HEK293 (cell line): ENCODE results near the gene ANAPC16.

Experiments used
- CTCF ChIP-seq: fragments of 450-650 bp; formaldehyde crosslinking; IDR thresholded peaks from 2 replicates; pipeline ENCODE4 v1.5.1; 2016; ENCODE audit warnings: missing biosample characterization, missing genetic modification characterization
- GLI4 ChIP-seq: fragments of 450-650 bp; formaldehyde crosslinking; IDR thresholded peaks from 2 replicates; pipeline ENCODE4 v1.5.1; 2016; ENCODE audit warnings: missing biosample characterization, missing genetic modification characterization
- KLF10 ChIP-seq: fragments of 450-650 bp; IDR thresholded peaks from 2 replicates; pipeline ENCODE4 v1.5.1; 2018; ENCODE audit warnings: missing biosample characterization, mild to moderate bottlenecking, missing genetic modification characterization
- SCRT2 ChIP-seq: fragments of 450-650 bp; formaldehyde crosslinking; IDR thresholded peaks from 2 replicates; pipeline ENCODE4 v1.5.1; 2016; ENCODE audit warnings: missing biosample characterization, missing genetic modification characterization
- YY1 ChIP-seq: fragments of 450-650 bp; formaldehyde crosslinking; IDR thresholded peaks from 2 replicates; pipeline ENCODE4 v1.5.1; 2018; ENCODE audit warnings: missing biosample characterization, missing genetic modification characterization
- YY2 ChIP-seq: fragments of 450-650 bp; formaldehyde crosslinking; IDR thresholded peaks from 2 replicates; pipeline ENCODE4 v1.5.1; 2016; ENCODE audit warnings: missing biosample characterization, missing genetic modification characterization
- ZBTB1 ChIP-seq: fragments of 450-650 bp; formaldehyde crosslinking; IDR thresholded peaks from 2 replicates; pipeline ENCODE4 v1.5.1; 2016; ENCODE audit warnings: missing biosample characterization, missing genetic modification characterization
- ZNF274 ChIP-seq, 2 experiments: fragments of 200-500 bp in 1 of 2; fragments of 450-650 bp in 1 of 2; sonication (Bioruptor generic) in 1 of 2; formaldehyde crosslinking in 1 of 2; IDR thresholded peaks; 2 replicates each; pipeline versions ENCODE4 v1.5.1 to v1.6.1; 2014 to 2016; ENCODE audit warnings: borderline replicate concordance in 1 of 2, inconsistent platforms in 1 of 2, low read length in 1 of 2, missing biosample characterization in 1 of 2, missing genetic modification characterization in 1 of 2
- ZNF544 ChIP-seq: fragments of 450-650 bp; formaldehyde crosslinking; IDR thresholded peaks from 2 replicates; pipeline ENCODE4 v1.5.0; 2017; ENCODE audit warnings: missing biosample characterization, missing genetic modification characterization
- ZNF596 ChIP-seq: fragments of 450-650 bp; IDR thresholded peaks from 2 replicates; pipeline ENCODE4 v1.5.0; 2018; ENCODE audit warnings: missing biosample characterization, mild to moderate bottlenecking, missing genetic modification characterization, moderate library complexity

- TF ChIP-seq ZNF544 (tag by site-specific recombination) (no peak), ZNF596 (no peak), ZBTB1 (tag by site-specific recombination) (no peak), CTCF (no peak), YY1 (tag by site-specific recombination) (no peak), SCRT2 (tag by site-specific recombination) (0 out of 2 replicates have a peak, but pooled peaks have one; percentile 22), GLI4 (no peak), YY2 (tag by site-specific recombination) (no peak), KLF10 (tag by site-specific recombination) (no peak), ZNF274 (IDR thresholded peaks at IDR 0.05; ENCODE audit: low read length) (no peak), ZNF274 (tag by site-specific recombination; IDR thresholded peaks at IDR 0.05; ENCODE audit: borderline replicate concordance) (no peak)
These were observed 48.7 kb upstream of the ANAPC16 start for GRCh38 chr10:72167118-72167517.
